DOHH2 (cell line): ENCODE data around the gene PPM1M.

ENCODE experiments used
- CTCF ChIP-seq: fragments of 200-600 bp; sonication (generic); IDR thresholded peaks from one replicate; pipeline ENCODE4 v1.5.1; 2014; ENCODE audit warnings: antibody characterized with exemption, mild to moderate bottlenecking, low read depth, low read length; ENCODE audit not compliant: poor library complexity, severe bottlenecking
- EZH2phosphoT487 ChIP-seq: fragments of 200-600 bp; sonication (generic); IDR thresholded peaks from 2 replicates; pipeline ENCODE4 v1.6.1; 2017; ENCODE audit warnings: borderline replicate concordance, mild to moderate bottlenecking, antibody characterized with exemption, low read length, moderate library complexity, mixed read lengths

DNA sequence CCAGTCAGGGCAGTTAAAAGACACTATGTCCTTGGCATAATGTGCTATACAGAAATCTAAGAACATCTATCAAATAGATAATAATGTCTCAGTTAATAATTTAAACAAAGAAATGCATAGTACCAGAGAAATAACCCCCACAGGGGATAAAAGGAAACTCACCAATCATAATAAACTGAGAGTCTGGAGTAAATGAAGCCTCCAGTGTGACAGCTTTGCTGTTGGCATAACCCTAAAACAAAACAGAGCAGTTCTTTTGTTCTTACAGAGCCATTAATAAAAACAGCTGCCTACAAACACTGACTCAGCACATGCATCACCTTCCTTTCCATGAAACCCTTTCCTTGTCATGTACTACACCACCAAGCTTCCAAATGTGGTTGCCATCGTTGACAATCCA lies 13.5 kb downstream of the PPM1M start:
- TF ChIP-seq CTCF (no peak), EZH2phosphoT487 (no peak)
